GM19351 (cell line): ENCODE measurements around the gene MTERF4.

Source experiments
- ATAC-seq: cut with Tn5 transposase; IDR thresholded peaks from one replicate; pipeline ENCODE4 v1.9.1; 2021; ENCODE audit warnings: mild to moderate bottlenecking, moderate library complexity; ENCODE audit not compliant: unreplicated experiment

Gene MTERF4, protein sequence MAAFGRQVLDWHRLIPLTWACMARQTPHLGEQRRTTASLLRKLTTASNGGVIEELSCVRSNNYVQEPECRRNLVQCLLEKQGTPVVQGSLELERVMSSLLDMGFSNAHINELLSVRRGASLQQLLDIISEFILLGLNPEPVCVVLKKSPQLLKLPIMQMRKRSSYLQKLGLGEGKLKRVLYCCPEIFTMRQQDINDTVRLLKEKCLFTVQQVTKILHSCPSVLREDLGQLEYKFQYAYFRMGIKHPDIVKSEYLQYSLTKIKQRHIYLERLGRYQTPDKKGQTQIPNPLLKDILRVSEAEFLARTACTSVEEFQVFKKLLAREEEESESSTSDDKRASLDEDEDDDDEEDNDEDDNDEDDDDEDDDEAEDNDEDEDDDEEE

DNA sequence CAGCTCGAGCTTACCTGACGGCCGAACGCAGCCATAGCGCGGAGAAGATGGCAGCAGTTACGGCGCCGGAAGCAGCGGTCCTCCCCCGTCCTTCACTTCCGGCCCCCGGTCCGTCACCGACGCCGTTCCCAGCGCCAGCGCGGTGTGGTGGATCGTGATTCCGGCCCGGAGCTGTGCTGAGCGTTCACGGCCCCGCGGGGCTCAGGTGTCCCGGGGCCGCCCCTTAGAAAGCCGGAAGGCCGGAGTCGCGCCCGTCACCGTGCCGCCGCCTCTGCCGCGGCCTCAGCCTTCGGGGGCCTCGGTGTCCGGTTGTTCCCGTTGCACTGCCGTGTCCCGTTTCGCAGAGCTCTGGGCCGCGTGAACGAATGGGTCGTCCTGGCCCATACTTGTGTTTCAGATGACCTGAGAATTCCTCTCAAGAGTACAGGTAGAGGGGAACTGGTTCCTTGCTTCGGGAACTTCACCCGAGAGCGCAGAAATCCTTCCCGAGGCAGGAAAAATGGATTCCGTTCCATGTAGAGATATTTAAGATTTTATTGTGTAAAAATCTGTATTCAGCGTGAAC lies at the start of gene MTERF4:
MTERF4 (minus strand) TSS at position 49 of the 565 bp plus-strand sequence; CDS start at position 35, 14 bp downstream.
- peak; percentile 86 for ATAC-seq

GRCh38 chr2:241150660-241151530 lies 48.8 kb upstream of the MTERF4 start:
- ATAC-seq, result no peak

GRCh38 chr2:241149925-241150659 lies 48.0 kb upstream of the MTERF4 start, which contains the start of gene PPP1R7:
PPP1R7 (plus strand) TSS chr2:241150467; CDS start chr2:241150496, 29 bp downstream.
- peak; percentile 72 for ATAC-seq

GRCh38 chr2:241149675-241149924 lies 47.5 kb upstream of the MTERF4 start:
- peak; percentile 12 for ATAC-seq

DNA sequence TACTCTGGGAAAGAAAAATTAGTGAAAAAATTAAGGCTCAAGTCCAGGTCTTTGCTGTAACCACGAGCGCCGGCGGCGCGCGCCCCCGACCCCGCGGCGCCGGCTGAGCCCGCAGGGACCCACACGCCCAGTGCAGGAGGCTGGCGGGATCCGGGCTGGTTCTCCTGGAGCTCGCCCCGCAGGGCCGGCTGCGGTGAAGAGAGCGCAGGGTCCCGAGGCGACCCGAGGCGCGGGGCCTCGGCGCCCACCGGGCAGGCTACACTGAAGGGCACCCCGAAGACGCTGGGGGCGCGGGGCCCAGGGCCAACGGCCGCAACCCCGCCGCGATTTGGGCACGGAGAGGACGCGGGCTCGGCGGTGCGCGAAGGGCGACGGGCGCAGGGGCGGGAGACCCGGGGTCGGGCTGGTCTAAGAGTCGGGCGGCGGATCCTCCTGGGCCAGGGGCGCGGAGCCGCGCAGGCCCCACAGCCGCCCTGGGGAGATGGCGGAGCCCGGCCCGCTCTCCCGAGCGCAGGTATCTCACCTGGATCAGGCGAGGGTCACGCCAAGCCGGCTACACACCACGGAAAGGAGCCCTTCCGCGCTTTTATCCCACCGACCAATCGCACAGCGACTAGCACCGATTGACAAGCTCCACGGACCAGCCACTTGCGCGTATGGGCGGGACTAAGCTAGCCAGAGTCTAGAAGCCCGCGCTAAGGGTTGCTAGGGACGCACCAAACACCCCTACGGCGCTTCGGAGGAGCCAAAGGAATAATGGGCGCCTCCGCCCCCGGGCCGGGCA lies 47.0 kb upstream of the MTERF4 start, which contains the start of gene PASK:
PASK (minus strand) TSS at position 582 of the 784 bp plus-strand sequence. CDS start 6,440 bp downstream, outside the sequence.
- peak; percentile 81 for ATAC-seq

GRCh38 chr2:241148239-241148638 lies 46.2 kb upstream of the MTERF4 start:
- no peak for ATAC-seq

DNA sequence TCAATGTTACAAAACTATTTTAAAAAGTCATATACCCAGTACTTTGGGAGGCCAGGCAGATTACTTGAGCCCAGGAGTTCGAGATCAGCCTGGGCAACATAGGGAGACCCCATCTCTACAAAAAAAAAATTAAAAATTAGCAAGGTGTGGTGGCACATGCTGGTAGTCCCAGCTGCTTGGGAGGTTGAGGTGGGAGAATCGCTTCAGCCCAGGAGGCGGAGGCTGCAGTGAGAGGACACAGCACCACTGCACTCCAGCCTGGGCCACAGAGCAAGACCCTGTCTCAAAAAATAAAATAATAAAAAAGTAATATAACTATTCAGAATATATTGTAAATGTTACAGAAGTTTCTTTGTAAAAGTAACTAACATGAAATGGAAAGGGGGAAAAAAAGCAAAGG lies 45.2 kb upstream of the MTERF4 start:
- ATAC-seq, result no peak

- no peak for ATAC-seq
Measured at GRCh38 chr2:241146286-241146685, 44.2 kb upstream of the MTERF4 start.

DNA sequence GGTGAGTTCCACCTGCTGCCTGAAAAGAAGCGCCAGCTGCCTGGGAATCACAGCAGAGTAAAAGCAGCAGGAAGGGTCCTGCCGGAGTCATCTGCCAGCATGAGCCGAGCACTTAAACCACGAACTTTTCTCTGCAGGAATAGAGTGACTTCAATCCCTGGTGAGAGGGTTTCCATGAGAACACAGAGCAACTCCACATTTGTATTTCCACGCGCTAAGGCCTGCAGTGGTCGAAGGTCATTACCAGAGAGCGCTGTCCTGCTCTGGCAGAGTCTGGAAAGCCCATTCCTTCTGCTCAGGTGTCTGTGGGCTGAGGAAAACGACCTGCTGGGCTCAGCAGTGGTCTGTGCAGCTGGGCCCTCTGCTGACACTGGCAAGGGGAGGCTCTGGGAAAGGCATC lies 40.5 kb upstream of the MTERF4 start:
- no peak for ATAC-seq

- no peak for ATAC-seq
Measured at GRCh38 chr2:241142063-241142462, 40.0 kb upstream of the MTERF4 start.

DNA sequence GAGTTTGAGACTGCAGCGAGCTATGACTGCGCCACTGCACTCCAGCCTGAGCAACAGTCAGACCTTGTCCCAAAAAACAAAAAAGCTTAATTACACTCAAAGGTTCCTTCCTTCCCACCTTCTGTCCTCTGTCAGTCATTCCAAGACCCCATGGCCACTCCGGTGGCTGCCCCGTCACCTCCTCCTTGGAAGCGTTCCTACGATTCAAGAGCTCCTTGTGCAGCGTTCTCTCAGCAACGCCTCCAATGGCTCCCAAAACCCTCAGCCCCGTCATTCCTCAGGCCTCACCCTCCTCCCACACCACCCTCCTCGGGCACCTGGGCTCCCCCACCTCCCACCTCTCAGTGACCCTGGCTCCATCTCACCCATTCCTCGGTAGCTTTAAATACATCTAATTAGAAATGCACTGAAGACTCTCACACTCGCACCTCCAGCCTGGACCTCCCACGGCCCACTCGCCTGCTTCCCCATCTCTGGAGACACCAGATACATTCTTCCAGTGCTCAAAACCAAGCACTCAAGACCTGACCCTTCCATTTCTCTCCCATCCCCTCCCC lies 39.2 kb upstream of the MTERF4 start:
- no peak for ATAC-seq

DNA sequence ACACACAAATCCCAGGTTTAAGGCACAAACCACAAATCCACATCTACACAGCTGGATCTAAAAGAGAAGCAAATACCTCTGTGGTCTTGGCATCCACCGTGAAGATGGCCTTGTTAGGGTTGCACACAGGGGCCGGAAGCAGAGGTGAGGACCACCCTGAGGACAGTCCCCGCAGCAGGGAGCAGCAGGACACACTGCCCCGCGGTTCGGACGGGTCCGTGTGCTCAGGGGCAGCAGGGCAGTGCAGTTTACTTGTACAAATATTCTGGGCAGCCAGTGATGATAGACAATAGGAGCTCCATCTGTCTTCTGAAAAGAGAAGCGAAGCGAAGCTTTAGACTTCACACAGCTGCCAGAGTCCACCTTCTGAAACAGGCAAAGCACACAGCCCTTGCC lies 38.4 kb upstream of the MTERF4 start:
- no peak for ATAC-seq

DNA sequence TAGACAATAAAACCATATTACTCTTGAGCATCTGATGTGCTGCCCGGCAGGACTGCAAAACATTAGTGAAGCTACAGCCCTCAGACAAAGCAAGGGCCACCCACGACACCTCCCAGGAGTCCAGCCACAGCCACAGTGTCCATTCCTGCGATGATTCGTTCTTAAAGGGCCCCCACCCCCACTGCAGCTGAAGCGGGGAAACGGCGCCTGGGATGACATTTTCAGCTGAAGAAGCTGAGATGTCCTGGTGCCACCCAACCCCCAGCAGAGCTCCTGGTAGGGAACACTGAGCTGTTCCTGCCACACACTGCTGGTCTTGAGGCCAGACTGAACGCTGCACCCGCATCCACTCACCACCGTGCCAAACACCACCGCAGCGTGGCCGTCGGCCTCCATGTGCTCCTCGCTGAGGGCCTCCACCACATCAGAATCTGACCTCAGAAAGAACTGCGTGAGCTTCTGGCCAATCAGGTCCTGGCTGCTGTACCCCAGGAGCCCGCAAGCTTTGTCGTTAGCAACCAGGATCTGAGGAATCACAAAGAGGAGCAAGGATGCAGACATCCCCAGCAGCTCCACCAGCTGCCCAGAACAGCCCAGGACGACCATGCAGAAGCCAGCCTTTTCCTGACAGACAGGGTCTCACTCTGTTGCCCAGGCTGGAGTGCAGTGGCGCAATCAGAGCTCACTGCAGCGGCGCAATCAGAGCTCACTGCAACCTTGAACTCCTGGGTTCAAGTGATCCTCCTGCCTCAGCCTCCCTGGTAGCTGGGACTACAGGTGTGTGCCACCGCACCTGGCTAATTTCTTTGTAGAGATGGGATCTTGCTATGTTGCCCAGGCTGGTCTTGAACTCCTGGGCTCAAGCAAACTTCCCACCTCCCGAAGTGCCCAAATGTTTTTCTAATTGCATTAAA lies 37.7 kb upstream of the MTERF4 start:
- no peak for ATAC-seq

DNA sequence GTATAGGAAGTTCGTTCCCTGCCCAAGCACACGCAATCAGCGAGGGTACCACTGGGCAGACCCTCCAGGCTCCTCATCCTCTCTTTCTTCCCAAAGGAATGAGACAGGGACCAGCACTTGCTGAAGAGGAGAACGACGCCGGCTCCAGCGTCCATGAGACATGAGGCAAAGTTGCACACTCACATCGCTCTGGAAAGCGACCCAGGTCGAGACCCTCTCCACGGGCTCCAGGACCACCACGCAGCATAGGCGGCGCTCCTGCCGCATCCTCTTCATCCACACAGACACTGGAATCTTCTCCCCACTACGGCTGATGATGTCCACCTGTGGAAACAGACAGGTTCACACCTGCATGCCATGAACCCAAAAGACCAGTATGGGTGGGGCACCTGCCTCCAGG lies 36.4 kb upstream of the MTERF4 start:
- no peak for ATAC-seq

DNA sequence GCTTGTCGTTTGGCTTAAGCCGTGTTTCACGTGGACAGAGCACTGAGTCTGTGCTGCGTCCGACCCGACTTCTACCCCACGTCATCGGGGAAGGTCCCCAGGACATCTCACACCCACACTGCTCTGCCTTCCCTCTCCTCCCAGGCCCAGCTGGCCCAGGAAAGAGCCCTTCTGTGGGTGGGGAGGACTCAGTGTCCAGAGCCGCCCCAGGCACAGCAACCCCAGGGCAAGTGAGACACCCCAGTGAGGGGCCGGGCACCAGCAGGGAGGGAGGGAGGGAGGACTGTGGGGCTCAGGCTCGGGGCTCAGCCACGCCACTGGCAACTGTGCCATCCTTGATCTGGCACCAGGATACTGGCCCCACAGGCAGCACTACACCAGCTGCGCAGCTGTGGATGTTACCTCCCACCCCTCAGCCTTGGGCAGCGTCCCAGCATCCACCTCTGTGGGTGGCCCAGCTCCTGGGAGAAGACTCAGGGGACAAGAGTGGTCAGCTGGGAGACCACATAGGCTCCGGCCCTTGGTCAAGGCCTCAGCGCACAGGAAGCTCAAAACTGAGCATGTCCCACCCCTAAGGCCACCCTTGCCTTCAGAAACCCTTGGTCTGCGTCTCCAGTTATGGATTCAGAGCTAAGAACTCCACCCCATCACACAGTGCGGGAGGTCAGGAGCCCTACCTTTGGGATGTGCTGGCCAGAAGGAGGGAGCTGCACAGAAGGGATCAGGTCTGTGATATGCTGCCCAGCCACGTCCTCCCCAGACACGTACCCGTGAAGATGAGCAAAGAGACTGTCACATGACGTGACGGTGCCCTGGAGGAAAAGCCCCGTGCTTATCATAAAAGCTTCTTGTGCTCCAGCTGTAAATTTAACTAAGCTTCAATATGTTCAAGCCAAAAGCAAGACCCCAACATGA lies 35.4 kb upstream of the MTERF4 start:
- ATAC-seq, result no peak

GRCh38 chr2:241136661-241137260 lies 34.7 kb upstream of the MTERF4 start:
- no peak for ATAC-seq

GRCh38 chr2:241136191-241136590 lies 34.1 kb upstream of the MTERF4 start:
- ATAC-seq, result no peak
